Measurements from ENCODE around the gene NRXN3. TPM values are rescaled to one million over a fixed set of nuclear protein-coding genes. Genes with fewer than 3 reads are reported as not detected.

Gene NRXN3
- total RNA-seq, 1 donor from 2014 or later: 4.1 TPM

- DNase-seq (ENCODE audit: low spot score): no peak
- intact Hi-C loops (cut with DNase I): no loop called here
These were observed 733.9 kb downstream of the NRXN3 start for GRCh38 chr14:78904094-78904493.

GRCh38 chr14:78917462-78917861 is 747.3 kb downstream of the NRXN3 start:
- intact Hi-C loops (cut with DNase I): no loop called here
- DNase-seq (ENCODE audit: low spot score): no peak

DNA sequence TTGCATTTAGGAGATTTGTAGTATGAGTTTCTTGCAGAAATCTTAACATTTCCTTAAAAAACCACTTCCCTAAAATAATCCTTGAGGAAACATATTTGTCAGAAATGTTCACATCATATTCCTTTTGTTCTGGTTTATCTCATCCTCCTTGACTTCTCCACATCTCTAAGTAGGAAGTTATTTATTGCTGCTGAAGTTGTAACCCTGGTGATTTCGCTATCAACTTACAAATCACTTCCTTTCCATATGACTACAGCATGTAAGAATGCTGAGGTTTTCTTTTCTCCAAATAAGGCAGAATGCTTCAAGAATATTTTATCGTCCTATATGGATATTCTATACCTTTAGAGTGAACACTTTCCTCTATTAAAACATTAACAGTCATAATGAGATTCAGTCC is 751.7 kb downstream of the NRXN3 start:
- intact Hi-C loops (cut with DNase I): no loop called here
- DNase-seq (ENCODE audit: low spot score): no peak

DNA sequence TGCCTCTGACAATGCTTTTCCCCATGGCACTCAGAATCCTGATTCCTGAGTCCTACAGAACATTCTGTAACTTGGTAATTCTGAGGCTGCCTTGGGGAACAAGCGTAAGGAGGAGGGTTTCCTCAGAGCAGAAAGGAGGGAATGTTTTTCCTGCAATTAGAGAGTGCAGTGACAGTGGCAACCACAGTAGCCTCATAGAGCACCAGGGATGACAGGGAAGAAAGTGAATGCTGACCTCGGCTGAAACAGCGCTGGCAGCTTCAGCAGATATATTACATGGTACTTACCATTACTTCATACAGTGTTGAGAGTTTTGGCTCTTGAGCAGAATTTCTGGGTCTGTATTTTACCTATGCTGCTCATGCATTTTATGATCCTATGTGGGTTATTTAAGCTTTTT is 757.1 kb downstream of the NRXN3 start:
- intact Hi-C loops (cut with DNase I): no loop called here
- no peak for DNase-seq (ENCODE audit: low spot score)

DNA sequence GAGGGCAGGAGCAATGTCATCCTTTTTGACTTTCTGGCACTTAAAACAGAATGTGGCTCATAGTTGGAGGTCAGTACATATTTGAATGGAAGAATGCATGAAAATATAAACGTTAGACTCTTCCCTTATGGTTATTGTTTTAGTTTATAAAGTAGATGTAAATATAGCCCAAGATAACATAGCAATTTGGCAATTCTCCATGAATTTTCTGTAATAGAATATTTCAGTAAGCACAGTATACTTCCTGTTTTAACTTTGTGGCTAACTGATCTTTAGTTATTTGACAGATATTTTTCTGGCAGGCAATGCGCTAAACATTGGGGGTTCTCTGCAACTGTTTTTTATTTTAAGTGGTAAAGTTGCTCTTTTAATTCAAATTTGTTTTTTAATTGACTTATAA is 763.0 kb downstream of the NRXN3 start:
- intact Hi-C loops (cut with DNase I): no loop called here
- no peak for DNase-seq (ENCODE audit: low spot score)

DNA sequence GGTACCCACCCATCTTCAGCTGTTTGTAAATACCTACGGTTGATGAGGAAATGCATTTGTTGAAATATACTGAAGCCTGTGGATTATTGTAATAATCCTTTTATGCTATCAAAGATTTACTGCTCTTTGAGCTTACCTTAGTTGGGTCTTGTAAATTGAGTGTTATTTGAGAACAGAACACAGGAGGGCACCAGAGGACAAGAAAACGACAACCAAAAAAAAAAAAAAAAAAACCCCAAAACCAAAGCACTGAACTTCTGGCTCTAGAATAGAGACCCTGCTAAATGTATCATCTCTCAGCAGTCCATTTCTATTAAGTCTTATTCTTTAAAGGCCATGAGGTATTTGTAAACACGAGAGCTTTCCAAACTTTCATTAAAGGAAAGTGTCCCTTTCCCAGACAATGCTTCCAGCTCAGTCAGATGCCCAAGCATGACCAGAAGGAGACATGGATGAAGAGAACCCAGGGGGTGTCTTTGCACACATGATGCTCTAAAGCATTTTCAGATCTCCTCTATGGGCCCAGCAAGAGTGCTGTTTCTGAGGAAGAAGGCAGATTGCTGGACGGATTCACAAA is 763.9 kb downstream of the NRXN3 start:
- DNase-seq (ENCODE audit: low spot score): no peak
- intact Hi-C loops (cut with DNase I): no loop called here

GRCh38 chr14:78946949-78947348 is 776.8 kb downstream of the NRXN3 start:
- DNase-seq (ENCODE audit: low spot score): no peak
- intact Hi-C loops (cut with DNase I): no loop called here

GRCh38 chr14:78947681-78948080 is 777.5 kb downstream of the NRXN3 start:
- intact Hi-C loops (cut with DNase I): no loop called here
- no peak for DNase-seq (ENCODE audit: low spot score)

DNA sequence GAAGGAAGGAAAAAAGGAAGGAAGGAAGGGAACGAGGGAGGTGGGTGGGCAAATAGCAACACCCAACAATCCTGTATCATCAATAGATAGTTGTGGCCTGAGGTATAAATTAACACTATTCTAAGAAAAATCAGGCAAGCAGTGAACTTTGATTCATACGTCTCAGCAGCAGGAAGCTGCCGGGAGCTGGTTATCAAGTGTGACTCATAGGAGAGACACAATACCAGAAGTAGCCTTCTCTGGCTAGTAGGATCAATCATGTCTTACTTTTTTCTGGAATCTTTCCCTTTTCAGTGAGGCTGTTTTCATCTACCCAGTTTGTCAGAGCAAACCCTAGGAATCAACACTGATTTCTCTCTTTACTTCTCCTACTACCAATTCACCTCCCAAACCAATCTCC is 780.5 kb downstream of the NRXN3 start:
- intact Hi-C loops (cut with DNase I): no loop called here
- DNase-seq (ENCODE audit: low spot score): no peak

DNA sequence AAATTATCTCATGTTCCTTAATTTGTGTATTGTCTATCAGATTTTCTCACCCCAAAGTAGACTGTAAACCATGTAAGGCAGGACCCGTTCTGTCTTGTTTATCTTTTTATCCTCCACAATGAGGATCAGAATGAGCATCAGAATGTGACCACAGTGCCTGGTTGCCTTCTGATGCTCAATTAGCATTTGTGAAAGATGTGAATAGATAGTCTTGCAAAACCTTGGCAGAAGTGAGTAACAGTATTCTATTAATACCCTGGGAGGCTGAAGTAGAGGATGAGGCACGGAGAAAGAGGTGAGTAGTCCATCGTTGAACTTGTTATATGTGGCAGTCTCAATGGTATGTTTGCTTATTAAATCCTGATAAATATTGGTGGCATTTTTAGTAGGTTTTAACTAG is 781.4 kb downstream of the NRXN3 start:
- intact Hi-C loops (cut with DNase I): no loop called here
- DNase-seq (ENCODE audit: low spot score): no peak

- DNase-seq (ENCODE audit: low spot score): no peak
- intact Hi-C loops (cut with DNase I): no loop called here
These were observed 789.6 kb downstream of the NRXN3 start for GRCh38 chr14:78959674-78960264.

DNA sequence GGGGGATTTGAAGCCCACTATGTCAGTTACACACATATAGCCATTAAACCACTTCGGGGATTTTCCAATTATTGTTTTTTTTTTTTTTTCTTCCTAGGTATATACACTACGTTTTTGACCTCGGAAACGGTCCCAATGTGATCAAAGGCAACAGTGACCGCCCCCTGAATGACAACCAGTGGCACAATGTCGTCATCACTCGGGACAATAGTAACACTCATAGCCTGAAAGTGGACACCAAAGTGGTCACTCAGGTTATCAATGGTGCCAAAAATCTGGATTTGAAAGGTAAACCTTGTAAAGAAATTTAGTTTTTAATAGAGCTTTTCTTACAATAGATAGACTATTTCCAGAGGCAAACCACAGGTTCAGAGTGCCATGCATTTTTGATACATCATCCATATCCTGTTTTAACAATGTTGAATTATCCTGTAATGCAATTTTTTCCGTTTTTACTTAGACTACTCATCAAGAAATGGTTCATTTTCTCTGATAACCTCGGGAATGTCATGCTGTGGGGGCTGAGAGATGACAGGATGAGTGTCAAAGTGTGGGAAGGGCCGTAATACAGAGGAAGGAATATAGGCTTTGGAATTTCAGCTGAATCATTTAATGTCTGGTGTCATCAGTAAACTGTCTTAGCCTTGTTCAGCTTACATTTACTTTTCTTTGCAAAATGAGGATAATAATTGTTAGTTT is 797.1 kb downstream of the NRXN3 start:
- DNase-seq (ENCODE audit: low spot score): no peak
- intact Hi-C loops (cut with DNase I): loop anchor here (5.0 kb wide), 1 partner anchor 1885 kb away; no protein-coding TSS in a partner anchor

GRCh38 chr14:78968265-78968664 is 798.1 kb downstream of the NRXN3 start:
- DNase-seq (ENCODE audit: low spot score): no peak
- intact Hi-C loops (cut with DNase I): loop anchor here (5.0 kb wide), 1 partner anchor 1884 kb away; no protein-coding TSS in a partner anchor

DNA sequence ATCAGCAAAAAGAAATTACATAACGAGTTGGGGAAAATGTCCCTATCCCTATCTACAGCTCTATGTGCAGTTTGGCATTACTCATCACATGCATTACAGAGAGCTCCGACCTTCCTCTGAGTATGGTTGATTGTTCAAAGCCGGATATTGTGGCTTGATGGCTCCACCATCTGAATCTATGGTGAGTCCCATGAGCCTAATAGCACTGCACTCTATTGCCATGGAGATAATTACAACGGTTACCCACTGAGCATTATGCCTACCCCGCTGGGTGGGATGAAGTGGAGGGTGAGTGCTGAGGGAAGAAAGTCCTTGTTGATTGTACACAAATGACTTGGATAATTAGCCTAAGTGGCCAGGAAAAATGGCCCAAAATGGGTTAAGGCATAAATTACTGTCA is 800.5 kb downstream of the NRXN3 start:
- intact Hi-C loops (cut with DNase I): no loop called here
- DNase-seq (ENCODE audit: low spot score): no peak

- DNase-seq (ENCODE audit: low spot score): no peak
- intact Hi-C loops (cut with DNase I): no loop called here
These were observed 802.3 kb downstream of the NRXN3 start for GRCh38 chr14:78972440-78972839.

DNA sequence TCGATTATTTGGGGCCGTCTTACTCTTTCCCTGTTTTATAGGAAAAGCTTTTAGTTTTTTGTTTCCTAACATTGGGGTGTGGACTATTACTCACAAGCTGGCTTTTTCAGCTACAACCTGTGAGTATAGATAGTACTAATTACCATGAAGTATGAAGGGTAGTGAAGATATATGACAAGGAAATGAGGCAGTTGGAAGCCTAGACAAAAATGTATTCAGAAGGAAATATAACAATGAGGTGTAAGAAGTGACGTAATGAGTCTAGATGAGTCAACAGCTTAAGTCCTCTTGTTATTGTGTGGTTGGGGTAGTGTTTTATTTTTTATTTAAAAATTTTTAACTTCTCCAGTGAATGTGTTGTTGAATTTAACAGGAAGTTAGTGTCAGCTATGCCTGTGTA is 804.5 kb downstream of the NRXN3 start:
- intact Hi-C loops (cut with DNase I): no loop called here
- no peak for DNase-seq (ENCODE audit: low spot score)

- intact Hi-C loops (cut with DNase I): no loop called here
- no peak for DNase-seq (ENCODE audit: low spot score)
These were observed 805.6 kb downstream of the NRXN3 start for GRCh38 chr14:78975734-78976133.

DNA sequence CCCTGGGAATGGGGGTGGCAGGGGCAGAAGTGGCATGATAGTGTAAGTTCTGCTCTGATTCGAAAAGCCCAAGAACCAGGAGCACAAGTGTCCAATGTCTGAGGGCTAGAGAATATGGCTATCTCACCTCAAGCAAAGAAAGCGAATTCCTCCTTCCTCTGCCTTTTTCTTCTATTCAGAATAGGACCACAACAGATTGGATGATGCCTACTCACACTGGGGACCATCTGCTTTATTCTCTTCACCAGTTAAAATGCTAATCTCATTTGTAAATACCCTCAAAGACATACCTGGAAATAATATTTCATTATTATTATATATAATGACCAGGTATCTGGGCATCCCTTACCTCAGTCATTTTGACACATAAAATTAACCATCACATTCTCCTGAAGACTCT is 808.7 kb downstream of the NRXN3 start:
- intact Hi-C loops (cut with DNase I): no loop called here
- no peak for DNase-seq (ENCODE audit: low spot score)

- DNase-seq (ENCODE audit: low spot score): no peak
- intact Hi-C loops (cut with DNase I): no loop called here
These were observed 812.4 kb downstream of the NRXN3 start for GRCh38 chr14:78982551-78982950.

- intact Hi-C loops (cut with DNase I): no loop called here
- no peak for DNase-seq (ENCODE audit: low spot score)
These were observed 813.0 kb downstream of the NRXN3 start for GRCh38 chr14:78983126-78983525.

GRCh38 chr14:78985668-78986381 is 815.7 kb downstream of the NRXN3 start:
- intact Hi-C loops (cut with DNase I): no loop called here
- DNase-seq (ENCODE audit: low spot score): no peak
